Glomerular endothelial cell (primary cell): ENCODE results near the gene TSPAN14. TPM values are rescaled to one million over a fixed set of nuclear protein-coding genes. Genes with fewer than 3 reads are reported as not detected.

Experiments
- DNase-seq: peaks from one replicate; pipeline ENCODE4 v3.0.0-alpha.2; 2011; ENCODE audit warnings: low read depth, low spot score; ENCODE audit errors: extremely low read depth
- total RNA-seq: library from RNA; depleted of rRNA; stranded (reverse); fragments of >200 nt; gene quantifications from 2 replicates; pipeline ENCODE4 v1.2.3, GENCODE V29; 2015

The TSPAN14 gene
- total RNA-seq, 1 donor from 2014 or later: 202 TPM

DNA sequence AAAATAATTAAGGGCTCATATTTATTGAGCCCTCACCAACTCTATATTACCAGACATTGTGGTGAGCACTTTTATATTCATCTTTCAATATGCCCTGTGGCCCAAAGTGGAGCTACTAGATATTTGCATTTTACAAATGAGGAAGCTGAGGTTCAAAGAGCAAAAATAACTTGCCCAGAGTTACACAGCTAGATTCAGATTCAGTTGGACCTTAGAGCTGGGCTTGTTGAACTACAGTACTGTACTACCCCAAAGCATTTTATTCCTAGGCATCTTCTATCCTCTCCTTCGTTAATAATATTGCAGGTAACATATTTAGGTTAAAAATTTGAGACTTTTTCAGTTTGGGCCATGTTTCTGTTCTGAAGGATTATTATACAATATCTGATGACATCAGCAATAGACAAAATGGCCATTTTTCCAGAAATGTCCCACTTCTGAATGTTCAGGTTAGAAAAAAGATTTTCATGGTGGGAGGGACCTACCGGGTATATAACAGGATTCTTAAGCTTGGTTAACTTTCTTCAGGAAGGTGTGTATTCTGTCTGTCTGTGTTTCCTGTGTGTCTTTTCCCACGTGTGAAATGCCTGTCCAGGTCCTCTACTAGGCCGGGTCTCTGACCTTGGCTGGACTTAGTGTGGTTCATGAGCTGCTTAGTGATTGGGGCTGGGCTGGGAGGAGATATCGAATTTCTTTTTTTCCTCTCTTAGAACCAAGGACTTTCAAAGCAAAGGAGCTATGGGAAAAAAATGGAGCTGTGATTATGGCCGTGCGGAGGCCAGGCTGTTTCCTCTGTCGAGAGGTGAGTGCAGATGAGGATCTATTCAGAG, 32.2 kb upstream of the TSPAN14 start:
- no peak for DNase-seq

DNA sequence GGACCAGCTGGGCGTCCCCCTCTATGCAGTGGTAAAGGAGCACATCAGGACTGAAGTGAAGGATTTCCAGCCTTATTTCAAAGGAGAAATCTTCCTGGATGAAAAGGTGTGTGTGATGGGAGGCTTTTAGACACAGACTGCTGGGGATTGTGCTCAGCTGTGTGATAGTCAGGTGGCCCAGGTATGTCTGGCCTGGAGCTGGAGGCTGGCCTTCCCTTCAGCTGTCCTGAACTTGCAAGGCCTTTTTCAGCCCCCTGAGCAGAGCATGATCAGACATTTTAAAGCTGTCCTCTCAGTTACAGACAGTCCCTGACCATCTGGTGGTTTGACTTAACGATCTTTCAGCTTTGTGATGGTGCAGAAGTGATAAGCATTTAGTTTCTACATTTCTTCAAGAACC, 28.2 kb upstream of the TSPAN14 start:
- DNase-seq: no peak

DNA sequence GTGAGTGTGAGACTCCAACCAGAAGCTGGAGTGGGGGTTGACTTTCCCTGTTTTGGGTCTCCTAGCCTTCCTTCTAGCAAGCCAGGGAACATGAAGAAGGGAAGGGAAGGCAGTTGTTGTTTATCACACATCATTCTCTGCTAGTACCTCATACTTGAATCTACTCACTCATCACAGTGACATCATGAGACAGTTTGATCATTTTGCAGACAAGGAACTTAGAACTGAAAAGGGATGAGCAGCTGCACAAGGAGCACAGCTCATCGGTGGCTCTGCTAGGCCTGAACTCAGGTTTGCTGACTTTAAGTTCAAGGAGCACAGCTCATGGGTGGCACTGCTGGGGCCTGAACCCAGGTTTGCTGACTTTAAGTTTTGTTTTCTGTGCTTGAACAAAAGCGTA, 26.6 kb upstream of the TSPAN14 start:
- DNase-seq: no peak

DNA sequence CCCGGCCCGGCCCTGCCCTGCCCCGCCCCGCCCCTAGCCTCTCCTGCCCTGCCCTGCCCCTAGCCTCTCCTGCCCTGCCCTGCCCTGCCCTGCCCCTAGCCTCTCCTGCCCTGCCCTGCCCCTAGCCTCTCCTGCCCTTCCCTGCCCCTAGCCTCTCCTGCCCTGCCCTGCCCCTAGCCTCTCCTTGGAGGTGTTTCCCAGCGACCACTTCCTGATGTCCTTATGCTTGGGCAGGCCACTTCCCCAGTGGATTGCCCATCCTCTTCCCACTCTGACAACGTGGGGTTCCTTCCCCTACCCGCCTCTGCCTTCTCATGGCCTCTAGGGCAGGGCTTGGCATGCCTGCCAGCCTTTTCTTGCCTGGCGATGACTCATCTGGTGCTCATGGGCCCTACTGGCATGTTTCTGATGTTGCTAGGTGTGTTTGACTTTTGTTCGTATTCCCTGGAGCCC, 24.6 kb upstream of the TSPAN14 start:
- DNase-seq: no peak

DNA sequence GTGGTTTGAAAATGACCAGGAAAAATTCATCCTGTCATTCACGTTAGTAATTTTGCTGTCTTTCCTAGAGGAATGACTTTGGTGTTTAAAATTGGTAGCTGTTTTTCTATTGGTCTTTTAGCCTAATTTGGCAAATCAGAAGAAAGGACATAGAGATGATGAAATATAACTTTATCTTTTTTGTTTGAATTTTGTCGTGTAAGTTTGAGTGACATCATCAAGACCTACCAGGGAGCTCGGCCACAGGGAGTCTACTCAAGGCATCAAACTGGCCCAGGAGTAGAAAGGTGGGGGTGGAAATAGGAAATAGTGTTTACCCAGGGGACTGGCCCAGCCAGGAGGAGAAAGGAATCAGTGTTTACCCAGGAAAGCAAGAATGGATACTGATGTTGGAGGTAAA, 21.0 kb upstream of the TSPAN14 start:
- DNase-seq: no peak

DNA sequence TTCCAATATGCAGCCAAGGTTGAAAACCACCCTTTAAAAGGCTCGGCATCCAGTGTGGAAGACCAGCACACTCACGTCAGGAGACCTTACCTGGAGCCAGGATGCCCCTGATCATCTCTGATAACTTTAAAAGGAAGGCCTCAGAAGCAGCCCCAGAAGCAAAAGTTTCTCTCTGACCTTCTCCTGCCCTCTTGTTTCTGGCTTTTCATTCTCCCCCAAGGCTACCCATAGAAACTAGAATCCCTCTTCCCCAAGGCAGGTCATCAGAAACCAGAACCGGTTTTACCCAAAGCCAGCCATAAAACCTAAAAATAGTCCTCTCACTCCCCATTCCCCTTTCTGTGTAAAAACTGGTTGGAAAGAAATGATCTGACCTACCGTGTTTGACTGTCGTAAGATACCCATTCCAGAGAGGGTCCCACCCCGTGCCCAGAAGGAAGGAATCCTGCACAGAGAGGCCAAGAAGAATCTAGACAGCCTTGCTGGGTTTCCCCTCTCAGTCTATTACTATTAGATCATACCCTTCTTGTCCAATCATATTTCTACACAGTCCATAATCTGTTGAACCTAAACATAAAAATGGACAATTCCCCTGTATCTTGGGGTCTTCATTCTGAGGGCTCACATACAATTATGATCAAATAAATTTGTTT, 17.5 kb upstream of the TSPAN14 start:
- DNase-seq: no peak

DNA sequence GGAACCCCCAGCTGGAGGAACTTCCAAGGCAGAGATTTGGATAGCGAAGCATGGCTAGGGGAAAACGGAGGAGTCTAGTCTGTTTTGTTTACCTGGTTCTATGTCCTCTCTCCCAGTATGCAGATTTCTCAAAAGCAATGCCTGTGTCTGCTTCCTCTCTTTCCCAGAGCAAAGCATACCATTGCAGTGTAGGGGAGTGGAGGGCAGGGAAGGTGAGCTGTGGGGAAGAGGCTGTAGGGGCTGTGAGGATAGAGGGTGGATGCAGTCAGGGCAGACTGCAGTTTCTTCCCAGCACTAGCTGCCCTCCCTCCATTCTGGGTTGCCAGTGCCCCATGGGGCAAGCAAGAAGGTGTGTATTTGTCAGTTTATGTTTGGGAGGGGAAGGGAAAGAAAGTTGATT, 16.9 kb upstream of the TSPAN14 start:
- DNase-seq: no peak

DNA sequence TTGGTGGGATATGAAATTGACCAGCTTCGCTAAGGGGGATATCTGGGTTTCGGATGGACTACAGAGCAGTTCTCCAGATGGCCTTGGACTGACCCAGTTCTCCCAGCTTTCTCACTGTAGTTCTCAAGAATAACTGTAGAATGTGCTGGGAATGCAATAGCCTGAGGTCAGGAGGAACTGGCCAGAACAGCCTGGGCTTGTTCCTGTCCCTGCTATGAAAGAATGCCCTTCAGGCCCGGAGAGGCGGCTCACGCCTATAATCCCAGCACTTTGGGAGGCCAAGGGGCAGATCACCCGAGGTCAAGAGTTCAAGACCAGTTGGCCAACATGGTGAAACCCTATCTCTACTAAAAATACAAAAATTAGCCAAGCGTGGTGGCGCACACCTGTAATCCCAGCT, 12.3 kb upstream of the TSPAN14 start:
- no peak for DNase-seq

DNA sequence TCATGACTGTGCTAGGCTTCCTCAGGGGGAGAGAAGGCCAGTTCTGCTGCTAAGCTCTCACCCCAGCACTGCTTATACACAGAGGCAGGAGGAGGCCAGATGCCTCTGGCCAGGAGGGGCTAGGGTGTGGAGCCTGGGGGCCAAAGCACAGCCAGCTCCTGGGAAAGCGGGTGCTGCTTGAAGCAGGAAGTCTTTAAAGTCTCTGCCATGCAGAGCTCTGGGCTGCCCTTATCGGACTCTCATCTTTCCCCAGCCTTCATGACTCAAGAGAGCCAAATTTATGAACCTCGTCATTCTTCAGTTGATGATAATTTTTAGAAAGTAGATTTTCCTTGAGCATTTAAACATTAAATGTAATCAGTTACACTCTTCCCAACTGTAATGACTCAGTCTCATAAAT, 11.2 kb upstream of the TSPAN14 start:
- no peak for DNase-seq

DNA sequence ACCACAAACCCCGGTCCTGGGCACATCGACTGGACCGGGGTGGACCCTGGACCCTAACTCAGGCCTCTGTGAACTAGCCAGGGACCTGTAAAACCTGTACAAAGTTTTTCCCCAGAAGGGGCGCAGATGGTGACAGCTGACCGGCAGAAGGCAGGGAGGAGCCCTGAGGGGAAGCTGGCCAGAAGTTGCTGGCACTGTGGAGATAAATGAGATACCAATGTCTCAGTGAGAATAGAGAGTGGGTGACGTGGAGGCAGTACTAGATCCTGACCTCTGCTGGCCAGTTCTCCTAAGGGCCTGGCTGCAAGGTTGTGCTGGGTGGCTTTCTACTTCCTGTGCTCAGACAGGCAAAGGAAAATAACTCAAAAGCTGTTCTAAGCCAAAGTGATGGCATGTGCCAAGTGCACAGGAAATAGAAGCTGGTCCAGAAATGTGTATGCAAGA, 10.6 kb upstream of the TSPAN14 start:
- DNase-seq: no peak

DNA sequence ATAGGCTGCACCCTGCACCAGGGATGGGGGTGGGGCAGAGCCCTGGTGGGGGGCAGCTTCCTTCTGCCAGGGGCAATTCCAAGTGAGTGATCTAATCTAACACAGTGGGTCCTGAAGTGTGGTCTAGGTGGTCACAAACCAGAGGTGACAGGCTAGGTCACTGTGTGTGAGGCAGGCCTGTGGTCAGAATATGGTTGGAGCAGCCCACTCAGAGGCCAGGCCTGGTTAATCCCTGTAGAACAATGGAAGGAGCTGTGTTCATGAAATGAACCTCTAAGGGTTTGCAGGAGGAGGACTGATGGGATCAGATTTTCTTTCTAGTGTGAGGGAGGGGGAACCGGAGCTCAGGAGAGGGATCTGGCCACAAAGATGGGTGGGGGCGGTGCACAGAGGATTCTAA, 10.0 kb upstream of the TSPAN14 start:
- DNase-seq: no peak

DNA sequence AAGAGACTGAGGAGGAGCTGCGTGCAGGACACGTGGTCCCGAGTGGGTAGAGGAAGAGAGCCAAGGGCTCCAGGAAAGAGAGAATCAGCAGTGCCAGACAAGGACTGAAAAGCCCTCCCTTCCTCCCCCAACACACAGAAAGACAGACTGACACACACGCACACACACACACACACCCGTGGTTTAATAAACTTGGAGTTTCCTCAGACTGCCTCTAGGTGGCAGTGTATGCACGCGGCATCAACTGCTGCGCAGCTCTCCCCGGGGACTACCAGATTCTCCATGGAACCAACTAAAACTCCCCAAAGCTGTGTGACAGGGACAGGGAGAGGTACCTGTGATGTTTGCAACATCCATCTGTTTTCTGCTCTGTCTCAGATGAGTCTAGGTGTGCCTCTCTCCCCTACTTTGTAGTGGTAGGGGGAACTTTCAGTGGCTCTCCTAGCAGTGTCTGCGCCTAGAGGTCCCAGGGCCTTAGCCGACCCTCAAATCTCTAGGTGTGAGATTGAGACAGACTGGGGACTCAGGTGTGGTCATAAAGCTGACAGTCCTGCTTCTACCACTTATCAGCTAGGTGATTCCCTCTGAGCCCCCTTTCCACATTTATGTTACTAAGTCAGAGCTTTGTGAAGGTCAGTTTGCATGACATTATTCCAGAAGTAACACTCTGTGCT, 9.3 kb upstream of the TSPAN14 start:
- DNase-seq: no peak

DNA sequence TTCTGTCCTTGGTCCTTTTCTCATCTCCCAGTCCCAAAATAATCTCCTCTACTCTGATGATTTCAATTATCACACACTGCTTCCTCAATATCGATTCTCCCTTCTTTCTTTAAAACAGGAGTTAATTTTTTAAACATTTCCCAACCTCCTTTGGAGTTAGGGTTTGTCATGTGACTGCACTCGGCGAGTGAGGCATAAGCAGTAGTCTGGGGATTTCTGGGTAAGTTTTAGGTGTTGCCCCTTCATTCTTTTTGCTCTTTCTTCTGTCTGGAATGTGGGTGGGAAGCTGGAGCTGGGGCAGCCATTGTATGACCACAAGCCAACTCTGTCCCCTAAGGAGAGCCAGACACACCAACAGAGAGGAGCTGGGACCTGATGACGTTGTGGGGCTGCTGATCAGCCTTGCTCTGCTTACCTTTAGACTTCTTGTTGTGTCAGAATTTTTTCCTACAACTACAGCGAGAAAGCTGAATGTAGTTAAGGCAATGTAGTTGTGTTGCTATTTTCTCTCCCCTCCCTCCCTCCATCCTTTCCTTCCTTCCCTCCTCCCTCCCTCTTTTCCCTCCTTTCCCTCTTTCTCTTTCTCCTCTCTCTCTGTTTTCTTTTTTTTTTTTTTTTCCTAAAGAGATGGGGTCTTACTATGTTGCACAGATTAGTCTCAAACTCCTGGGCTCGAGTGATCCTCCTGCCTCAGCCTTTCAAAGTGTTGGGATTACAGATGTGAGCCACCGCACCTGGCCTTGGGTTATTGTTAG, 6.5 kb upstream of the TSPAN14 start:
- DNase-seq: no peak

DNA sequence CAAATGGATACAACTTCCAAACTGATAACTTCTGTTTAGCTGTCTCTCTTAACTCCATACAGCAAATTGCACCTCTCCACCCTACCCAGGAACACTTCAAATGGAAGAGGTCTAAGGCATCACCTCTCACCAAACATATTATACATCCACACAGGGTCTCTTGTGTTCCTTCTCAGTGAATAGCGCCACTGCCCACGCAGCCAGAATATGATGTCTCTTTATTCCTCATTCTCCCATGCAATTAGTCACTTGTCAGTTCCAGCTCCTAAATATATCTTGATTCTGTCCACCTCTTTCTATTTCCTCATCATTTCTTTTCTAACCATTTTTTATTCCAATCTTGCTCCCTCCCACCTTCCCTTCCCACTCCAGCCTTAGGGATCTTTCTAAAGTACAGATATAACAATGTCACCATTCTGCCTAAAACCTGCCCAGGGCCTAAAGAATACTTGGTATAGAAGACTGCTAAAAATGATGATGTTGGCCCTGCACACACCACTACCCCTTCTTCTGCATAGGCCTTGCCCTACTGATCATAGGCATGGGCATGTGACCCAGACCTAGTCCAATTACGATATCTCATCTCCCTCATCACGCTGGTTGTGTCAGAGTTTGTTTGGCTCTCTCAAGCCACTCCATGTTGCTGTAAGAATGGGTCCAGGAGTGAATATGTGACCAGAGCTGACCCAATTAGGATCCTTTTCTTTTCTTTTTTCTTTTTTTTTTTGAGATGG, 5.7 kb upstream of the TSPAN14 start:
- no peak for DNase-seq

DNA sequence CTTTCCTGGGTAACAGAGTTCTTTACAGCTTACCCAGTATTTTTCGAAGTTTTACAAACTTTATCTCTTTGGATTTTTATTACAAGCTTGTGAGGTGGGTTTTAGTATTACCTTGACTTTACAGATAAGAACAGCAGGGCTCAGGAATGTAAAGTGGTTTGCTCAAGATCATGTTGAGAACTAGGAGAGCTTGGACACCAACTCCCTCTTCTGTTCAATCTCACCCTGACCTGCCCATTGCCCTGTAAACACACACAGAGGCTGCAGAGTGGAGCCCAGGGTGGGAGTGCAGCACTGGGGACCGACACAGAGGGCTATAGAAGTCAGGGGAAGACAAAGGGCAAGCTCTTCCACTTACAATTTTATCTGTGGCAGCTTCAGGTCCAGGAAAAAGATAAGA, 4.6 kb upstream of the TSPAN14 start:
- DNase-seq: no peak

DNA sequence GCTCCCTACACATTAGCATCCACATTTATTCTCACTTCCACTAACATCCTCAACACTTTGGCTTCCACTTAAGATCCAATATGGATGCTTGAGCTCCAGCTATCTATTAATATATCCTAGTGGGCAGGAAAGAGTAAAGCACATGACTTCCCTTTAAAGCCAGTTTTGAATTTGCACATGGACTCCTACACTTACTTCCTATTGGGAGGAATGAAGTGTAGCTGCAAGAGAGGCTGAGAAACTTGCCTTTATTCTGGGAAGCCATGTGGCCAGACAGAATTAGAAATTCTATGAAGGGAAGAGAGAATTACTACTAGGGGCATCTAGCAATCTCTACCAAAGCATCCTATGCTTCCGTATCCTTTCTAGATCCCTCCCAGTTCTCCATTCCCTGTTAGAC, 3.0 kb upstream of the TSPAN14 start:
- no peak for DNase-seq

DNA sequence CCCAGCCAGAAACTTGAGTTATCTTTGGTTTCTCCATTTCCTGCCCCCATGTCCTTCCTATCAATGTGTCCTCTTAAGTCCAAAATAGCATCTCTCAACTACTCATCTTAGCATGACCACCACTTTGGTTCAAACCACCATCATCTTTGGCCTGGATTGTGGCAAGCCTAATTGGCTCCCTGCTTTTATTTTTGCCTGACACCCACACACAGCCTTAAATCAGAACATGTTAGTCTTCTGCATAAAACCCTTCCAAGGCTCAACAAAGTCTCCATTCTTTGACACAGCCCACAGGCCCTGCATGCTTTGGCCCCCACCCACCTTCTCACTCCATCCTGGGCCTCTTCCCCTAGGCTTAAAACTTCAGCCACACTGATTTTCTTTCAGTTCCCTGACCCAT, 2.0 kb upstream of the TSPAN14 start:
- DNase-seq: no peak

DNA sequence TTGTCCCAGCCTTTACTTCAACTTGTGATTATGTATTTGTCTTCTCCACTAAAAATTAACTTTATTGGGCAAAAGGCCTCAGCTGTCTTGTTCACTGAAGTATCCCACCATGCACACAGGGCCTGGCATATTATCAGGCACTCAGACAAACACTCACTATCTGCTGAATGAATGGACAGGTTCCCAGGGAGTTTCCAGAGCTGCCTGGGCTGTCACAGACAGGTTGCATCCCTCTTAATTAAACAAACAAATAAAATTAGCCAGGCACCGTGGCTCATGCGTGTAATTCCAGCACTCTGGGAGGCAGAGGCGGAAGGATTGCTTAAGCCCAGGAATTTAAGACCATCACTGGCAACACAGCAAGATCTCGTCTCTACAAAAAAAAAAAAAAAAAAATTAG, 1.5 kb upstream of the TSPAN14 start:
- DNase-seq: no peak

DNA sequence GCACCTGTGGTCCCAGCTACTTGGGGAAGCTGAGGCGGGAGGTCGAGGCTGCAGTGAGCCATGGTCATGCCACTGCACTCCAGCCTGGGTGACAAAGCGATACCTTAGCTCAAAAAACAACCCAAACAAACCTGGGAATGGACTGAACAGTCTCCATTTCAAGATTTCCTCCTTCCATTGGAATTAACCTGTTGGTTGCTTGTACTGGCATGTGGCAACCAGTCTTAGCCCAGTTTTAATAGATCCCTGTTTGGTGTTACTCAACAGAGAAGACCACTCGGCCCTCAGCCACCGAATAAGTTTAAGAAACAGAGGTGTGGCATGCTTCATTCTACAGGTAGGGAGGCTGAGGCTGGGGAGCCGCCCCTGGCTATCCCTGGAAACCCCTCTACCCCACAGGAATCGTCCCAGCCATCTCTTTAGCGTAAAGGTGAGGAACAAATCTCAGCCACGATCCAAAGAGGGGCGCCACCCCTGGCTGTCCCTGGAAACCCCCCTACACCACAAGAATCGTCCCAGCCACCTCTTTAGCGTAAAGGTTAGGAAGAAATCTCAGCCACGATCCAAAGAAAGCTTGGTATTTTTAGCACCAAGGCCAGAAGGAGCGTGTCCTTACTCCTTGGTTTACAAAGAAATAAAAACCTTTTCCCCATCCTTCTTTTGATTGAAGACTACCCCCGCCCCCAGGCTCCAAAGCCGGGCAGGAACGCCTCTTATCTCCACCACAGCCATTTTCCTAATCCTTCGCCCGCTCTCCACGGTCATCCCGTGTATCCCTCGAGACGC, 861 bp upstream of the TSPAN14 start:
- no peak for DNase-seq
